ENCODE measurements around the gene PMF1.

PMF1 gene

DNA sequence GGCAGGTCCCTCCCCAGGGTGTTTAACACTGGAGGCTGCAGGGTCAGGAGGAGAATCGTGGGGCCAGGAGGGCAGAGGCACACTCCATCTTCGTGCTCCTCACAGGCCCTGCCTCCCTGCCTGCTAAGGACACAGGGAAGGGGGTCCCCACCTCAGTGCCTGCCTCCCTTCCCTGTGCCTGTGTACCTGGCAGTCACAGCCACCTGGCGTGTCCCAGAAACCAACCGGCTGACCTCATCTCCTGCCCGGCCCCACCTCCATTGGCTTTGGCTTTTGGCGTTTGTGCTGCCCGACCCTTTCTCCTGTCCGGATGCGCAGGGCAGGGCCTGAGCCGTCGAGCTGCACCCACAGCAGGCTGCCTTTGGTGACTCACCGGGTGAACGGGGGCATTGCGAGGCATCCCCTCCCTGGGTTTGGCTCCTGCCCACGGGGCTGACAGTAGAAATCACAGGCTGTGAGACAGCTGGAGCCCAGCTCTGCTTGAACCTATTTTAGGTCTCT, 28.6 kb downstream of the PMF1 start:
- no peak for DNase-seq

DNA sequence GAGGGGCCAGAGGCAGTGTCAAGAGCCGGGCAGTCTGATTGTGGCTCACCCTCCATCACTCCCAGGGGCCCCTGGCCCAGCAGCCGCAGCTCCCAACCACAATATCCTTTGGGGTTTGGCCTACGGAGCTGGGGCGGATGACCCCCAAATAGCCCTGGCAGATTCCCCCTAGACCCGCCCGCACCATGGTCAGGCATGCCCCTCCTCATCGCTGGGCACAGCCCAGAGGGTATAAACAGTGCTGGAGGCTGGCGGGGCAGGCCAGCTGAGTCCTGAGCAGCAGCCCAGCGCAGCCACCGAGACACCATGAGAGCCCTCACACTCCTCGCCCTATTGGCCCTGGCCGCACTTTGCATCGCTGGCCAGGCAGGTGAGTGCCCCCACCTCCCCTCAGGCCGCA, 29.1 kb downstream of the PMF1 start, which contains the start of gene BGLAP:
Gene BGLAP, plus strand, starts transcription at position 259 of the 400 bp plus-strand sequence. Its CDS starts 48 bp downstream, at position 307.
- no peak for DNase-seq

DNA sequence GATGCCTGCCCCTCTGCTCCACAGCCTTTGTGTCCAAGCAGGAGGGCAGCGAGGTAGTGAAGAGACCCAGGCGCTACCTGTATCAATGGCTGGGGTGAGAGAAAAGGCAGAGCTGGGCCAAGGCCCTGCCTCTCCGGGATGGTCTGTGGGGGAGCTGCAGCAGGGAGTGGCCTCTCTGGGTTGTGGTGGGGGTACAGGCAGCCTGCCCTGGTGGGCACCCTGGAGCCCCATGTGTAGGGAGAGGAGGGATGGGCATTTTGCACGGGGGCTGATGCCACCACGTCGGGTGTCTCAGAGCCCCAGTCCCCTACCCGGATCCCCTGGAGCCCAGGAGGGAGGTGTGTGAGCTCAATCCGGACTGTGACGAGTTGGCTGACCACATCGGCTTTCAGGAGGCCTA, 29.9 kb downstream of the PMF1 start:
- no peak for DNase-seq

DNA sequence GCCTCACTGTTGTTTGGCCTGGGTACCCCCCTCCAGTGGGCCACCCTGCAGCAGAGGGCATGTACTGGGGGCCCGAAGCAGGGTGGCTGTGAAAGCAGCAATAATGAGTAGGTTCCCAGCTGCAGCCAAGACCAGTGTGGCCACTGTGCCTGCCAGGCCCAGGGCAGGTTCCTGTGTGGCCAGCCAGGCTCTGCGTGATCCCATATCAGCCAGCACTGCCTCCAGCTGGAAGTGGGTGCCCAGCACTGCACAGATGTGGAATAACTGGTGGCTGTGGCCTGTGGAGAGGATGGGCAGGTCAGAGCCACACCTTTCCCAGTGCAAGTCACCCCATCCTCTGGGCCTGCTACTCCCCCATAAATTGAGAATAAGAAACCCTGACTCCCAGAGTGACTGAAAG, 31.3 kb downstream of the PMF1 start:
- no peak for DNase-seq

DNA sequence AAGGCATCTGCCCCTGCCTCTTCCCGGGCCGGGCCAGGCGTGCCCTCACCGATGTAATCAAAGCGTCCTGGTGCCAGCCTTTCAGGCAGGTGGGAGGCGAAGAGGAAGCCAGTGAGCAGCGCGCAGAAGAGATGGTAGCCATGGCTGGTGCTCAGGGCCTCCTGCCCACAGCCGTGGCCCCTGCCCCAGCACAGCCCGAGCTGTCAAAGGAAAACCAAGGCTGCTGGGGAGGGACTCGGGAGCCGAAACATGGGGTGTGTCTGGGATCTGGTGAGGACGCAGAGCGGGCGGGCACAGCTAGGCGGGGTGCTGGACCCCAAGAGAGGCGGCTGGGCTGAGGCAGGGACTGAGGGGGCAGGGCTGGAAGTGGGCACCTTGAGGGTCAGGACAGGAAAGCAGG, 31.9 kb downstream of the PMF1 start:
- no peak for DNase-seq

DNA sequence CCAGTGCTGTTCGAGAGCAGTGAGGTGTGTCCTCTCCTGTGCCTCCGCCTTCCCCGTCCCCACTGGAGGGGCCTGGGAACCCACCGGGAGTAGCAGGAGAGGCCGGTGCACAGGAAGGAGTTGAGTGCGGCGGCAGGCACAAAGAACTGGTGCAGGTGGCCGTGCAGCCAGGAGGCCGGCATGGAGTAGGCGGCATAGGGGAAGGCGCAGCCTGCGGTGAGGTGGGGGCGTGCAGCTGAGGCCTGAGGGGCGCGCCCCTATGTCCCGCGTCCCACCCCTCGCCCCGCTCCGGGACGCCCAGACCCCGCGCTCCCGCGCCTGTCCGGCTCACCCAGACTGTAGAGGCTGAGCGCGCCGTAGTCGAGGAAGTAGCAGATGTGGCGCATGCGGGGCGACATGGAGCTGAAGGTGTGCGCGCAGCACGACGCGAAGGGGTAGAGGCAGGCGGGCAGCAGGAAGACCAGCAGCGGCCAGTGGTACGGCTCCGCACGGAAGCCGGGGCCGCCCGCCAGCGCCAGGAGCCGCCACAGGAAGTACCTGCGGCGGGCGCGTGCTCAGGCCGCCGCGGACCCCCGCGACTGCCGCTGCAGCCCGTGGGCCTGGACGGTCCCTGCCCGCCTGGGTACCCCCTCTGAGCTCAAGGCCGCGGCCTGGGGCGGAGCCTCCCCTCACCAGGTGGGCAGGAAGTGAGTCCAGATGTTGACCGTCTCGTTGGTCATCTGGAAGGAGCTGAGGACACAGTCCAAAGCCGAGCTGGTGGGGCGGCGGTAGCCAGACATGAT, 32.8 kb downstream of the PMF1 start:
- no peak for DNase-seq

DNA sequence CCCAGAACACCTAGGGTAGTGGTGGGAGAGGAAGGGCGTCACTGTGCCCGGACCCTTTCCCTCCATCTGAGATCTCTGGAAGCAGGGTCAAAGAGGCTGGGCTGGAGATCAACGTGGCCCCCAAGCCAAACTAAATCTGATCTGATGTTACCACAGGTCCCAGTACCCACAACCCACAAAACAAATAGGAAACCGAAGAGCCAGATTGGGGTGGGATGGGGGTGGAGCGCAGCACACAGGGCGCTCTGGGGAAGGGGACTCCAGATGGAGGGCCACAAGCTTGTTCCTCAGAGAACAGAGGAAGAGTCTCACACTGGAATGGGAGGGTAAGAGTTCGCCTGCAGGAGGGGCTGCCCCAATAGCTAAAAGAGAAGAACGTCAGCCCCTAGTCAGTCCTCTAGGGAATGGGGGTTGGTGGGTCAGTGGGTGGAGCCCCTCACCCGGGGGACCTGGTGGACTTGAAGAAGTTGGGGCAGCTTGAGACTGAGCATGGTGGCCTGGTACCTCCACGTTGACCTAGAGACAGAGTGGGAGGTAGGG, 33.5 kb downstream of the PMF1 start:
- no peak for DNase-seq

DNA sequence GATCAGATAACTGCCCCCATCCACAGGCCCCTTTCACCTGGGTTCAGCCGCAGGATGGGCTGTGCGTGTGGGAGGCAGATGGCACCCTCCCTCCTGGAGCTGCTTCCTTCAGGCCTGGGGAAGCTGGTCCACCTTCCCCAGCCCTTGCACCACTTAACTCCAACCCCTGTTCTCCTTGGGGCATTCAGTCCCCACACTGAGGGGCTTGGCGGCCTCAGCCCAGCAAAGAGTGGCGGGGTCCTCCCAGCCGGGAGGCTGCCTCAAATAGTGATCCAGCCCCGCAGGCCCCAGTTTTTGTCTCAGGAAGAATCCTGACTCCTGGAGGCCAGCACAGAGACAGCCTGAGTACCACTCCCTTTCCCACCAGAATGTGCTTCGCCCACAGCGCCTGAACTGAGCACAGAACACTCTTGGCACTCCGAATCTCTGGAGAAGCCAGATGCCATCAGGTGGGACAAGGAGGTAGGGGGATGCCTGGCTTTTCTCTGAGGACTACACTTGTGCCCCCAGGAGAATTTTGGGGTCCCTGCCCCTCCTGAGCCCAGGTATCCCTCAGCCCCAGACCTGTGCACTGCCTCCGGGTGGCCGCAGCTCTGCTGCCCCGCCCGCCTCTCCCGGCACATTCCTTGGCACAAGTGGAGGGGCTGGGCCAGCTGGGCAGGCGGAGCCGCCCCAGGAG, 34.1 kb downstream of the PMF1 start:
- no peak for DNase-seq

DNA sequence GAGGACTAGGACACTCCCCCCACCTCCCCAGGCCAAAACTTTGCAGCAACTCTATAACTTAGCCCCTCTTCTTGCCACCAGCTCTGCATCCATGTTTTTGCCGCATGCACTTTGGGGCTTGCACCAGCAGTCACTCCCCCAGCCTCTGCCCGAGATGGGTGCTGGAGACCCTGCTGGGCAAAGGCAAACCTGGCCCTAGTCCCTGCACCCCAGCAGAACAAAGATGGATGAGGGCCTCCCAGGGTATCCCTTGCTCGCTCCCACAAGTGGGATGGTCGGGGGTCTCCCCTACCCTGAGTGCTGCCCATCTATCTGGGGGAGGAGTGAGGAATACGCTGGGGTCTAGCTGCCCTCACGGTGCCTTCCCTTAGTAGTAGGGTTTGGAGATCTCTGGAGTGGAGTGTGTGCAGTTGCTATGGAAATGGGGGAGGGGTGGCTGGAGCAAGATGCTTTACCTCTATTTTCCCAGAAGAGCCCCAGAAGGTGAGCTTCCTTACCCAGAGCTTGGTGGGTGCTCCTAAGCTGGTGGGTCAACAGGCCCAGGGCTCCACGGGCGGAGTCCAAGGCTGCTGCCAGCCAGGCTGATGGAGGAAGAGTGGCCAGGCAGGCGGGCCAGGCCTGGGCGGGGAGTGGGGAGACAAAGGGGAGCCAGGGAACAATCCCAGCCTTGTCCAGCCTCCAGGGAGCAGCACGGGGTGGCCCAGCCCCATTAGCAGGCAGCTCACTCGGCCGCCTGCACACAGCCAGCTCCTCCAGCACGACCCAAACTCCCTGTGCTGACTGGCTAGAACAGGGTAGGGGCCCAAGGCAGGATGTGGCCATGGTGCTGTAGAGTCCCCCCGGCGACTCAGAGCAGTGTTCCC, 34.9 kb downstream of the PMF1 start, which contains the start of gene PAQR6:
Gene PAQR6, minus strand, starts transcription at position 597 of the 863 bp plus-strand sequence. CDS start 1,325 bp downstream, outside the sequence.
- no peak for DNase-seq

DNA sequence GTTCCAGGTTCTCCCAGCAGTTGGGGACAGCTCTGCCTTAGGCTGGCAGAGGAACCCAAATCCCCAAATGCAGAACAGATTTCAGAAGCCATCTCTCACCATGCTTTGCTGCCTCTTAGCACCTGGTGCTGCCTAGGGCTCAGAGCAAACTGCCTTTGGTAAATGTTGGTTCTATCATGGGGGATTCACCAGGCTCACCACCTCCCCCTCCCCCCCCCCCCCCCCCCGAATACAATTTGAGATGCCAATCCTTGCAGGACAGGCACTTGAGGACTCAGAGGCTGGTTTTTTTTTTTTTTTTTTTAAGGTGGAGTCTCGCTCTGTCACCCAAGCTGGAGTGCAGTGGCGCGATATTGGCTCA, 35.5 kb downstream of the PMF1 start:
- DNase-seq = no peak

DNA sequence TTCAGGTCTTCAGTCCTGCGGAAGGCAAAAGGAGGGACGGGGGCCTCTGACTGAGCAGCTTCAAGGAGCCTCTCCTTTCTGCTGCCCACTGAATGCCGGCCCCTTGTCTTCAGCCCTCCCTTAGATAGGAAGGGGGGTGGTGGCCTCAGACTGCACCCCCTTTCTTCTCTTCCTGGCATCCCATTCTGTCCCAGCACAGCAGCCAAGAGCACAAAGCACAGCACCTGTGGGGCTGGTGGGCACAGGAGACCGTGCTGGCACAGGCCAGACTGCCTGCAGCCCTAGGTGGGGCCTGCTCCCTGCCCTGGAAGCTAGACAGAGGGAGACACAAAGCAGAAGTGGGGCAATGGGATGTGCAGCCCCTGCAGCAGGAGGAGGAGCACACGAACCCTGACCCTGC, 36.8 kb downstream of the PMF1 start:
- DNase-seq = no peak

DNA sequence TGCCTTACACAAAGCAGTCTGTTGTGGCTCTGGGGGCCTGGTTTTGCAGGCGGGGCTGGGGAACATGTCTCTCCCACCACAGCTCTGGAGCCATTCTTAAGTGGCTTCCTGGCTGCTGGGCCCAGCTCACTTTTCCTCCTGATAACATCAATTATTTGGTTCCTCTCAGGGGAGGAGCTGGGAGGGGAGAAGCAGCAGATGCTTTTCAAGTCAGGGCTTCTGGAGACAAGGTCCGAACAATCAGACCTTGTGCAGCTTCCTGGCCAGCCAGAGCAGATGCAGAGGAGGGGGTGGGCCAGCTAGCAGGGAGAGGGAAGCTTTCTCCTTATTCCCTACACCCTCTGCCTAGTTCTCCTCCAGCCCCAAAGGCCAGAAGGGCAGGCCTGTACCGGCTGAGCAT, 38.7 kb downstream of the PMF1 start:
- no peak for DNase-seq

DNA sequence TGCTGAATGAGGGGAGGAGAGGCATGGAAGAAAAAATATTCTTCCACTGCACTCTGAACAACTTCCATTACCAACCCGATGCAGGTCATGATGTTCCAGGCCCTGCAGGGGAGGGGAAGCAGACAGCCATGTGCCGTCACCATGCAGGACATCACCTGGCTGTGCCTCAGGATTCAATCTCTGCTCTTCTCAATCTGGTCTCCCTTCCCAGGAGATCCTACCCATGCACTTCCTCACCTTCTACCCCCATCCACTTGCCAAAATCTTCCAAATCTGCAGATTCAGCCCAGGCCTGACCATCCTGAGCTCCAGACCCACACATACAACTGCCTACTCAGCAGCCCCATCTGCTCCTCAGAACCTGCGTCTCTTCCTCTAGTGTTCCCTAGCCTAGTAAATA, 40.8 kb downstream of the PMF1 start:
- DNase-seq = no peak

DNA sequence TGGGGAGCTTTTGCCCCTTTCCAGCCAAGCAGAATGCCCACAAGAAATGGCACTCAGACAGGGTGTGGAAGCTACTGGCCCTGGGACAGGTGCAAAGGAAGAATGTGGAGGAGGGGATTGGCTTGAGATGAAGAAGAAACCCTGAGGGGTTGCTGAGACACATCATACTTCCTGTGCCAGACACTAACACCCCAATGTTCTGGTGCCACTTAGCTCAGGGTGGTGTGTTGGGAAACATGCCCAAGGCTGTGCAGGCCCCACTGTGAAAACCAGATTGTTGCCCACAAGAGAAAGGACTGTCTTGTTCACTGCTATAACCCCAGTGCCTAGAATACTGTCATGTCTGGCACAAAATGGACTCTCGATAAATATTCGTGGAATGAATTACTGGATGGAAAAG, 44.9 kb downstream of the PMF1 start:
- DNase-seq = no peak

DNA sequence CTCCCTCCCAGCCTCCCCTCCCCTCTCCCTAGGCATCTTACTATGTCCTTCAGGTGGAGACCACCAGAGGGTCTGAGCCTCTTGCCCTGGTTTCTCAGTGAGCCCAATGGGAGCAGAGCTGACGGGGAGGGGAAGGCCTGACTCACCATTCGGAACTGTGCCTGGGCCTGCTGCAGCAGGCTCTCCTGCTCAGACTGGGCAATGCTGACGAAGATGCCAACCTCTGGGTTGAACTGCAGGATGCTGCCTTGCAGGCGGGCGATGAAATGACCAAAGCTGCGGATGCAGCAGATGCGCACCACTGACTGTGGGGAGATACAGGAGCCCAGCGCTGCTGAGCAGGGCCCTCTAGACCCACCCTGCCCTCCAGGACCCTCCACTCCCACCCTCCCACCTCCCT, 46.1 kb downstream of the PMF1 start:
- no peak for DNase-seq

DNA sequence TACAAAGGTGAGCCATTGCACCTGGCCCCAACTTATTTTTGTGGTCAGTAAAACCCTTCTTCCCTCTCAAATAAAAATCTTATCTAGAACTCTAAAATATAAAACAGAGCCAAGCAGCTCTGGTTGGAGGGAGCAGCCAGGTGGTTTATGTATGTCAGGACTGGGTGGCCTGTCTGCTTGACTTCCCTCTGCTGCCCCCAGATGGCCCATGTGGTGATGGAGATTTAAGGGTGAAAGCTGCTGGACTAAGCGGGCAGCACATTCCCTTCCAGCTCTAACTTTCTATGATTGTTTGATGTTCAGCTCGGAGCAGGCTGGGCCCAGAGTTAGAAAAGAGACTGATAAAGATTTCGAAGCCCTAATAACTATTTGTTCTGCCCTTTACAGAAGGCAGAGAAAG, 47.0 kb downstream of the PMF1 start:
- no peak for DNase-seq

DNA sequence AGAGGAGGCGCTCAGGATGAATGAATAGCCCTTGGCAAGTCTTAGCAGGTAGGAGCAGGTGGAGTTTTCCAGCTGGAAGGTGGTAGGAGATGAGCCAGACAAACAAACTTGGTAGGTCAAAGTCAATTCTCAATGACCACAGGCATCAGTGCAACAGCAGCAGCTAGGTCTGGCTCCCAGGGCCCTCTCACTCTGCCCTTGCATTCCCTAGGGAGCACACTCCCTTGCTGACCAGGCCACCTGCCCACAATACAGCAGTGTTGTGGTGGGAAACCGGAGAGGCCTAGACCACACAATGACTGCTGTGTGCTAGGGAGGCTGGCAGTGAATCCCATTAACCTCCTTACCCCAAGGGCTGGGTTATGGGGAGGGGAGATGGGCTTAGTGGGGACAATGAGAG, 48.1 kb downstream of the PMF1 start:
- DNase-seq = no peak

DNA sequence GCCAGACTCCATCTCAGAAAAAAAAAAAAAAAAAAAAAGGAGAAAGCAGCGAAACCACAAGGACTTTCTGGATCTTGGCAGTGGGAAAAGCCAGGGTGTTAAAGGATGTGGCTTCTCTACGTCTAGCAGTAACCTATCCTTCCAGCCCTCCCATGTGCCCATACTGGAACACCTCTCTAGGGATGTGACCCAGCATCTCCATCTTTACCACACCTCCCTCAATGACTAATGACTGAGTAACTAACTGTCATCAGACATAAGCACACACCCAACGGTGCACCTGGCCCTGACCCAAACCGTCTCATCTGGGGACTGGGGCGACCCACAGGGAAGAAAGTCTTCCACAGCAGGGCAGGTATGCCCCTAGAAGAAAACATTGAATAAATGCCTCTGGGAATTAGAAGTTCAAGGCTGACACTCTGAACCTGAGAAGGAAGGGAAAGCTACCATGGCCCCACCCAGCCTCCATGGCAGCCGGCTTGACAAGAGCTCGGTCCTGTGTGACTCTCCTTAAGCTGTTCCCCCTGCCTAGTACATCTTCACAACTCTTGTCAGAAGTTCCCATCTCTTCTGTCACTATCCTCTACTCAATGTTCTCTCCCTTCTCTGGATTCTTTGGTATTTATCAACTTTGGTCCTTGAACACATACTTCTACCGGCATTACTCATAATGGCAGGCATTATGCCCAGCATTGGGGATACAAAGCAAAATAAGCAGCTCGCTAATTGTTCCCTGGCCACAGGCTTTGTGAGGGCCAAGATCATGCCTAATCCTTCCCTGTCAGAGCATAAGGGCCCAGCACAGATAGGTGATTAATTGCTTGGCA, 49.9 kb downstream of the PMF1 start:
- no peak for DNase-seq

DNA sequence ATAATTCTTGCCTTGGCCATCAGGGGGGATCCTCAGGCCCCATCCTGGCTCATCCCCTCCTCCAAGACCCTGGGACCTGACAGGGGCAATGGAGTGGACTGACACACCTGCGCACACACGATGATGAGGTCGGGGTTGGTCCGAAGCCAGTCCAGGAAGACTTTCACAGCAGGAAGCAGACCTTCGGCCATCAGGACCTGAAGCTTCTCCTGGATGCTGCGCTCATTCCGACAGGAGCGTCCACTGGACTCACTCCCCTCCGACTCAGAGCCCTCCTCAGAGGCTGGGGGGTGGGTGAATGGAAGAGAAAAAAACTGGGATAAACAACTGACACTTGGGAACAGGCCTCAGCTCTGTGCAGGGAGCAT, 50.5 kb downstream of the PMF1 start:
- DNase-seq = no peak

DNA sequence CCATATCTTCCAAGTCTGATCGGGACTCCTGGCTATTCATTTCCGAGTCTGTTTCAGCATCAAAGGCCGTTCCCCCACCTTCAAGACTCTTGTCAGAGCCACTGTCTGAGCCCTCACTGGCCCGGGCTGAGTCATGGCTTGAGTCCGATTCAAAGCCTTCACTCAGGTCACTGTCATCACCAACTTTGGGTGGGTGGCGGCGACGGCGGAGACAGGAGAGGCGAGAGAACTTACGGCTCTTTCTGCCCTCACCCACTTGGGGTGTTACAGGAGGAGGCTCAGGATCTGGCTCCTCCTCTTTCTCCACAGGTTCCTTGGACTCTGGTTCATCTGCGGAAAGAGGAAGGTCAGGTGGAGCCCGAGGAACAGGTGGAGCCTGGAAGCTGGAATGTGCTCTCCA, 53.2 kb downstream of the PMF1 start:
- DNase-seq = no peak

DNA sequence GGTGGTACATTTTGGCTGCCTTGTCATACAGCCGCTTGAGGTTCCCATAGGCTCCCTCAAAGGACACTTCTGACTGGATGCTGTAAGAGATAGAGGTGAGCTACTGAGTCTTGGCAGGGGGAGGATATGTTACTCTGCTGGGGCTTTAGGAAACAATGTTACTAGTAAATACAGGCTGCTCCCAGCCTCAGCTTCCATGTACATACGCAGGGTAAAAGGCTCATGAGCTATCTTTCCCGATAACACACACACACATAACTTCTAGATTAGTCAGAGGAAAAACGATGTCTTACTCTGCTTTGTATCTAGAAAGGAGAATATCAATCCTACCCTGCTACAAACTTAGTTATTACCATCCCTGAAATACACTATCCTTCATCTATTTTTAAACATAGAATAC, 55.5 kb downstream of the PMF1 start:
- no peak for DNase-seq

DNA sequence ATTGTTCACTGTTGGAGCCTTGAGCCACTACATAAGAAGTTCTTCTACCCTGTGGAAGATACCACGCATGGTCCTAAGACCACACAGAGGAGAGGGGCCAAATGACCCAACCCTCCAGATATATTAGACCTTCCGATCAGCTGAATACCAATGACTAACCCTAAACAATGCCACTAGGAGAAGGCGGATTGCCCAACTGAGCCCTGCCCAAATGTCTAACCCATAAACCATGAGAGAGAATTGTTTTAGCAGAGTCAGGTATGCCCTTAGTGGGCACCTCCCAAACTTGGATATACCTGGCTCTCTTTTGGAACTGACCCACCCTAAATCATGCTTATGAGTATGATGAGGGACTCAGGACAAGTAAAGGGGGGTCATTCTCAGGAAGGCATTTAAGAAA, 57.5 kb downstream of the PMF1 start:
- DNase-seq = no peak

All from activated CD8-positive, alpha-beta memory T cell treated with anti-CD3 and anti-CD28 coated beads, Interleukin-2, amount 50 U/mL, for 4 hours (primary cell).